Erythroblast (primary cell): ENCODE results near the gene FAM118A.

ENCODE experiments used
- GATA1 ChIP-seq: IDR thresholded peaks from 2 replicates; pipeline ENCODE4 v1.6.1; 2011; ENCODE audit warnings: low read depth, mild to moderate bottlenecking, control low read depth, low read length, moderate library complexity
- POLR2A ChIP-seq: IDR thresholded peaks from 2 replicates; pipeline ENCODE4 v1.6.1; 2011; ENCODE audit warnings: mild to moderate bottlenecking, low read length

DNA sequence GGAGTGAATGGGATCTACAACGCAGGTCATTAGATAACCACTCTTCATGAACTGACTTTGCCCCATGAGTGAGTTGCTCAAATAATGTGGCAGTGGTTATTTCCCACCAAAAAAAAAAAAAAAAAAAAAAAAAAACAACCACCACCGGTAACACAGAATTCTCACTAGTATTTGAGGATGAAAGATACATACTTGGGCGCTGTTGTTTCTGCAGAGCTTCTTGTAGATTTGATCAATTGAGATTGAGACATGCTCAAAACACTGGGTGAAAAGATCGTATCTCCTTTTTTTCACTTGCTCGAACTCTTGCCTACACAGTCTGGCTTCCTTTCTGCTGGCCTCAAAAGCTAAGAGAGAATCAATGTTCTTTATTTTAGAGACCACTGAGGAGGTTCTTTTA, 44.1 kb downstream of the FAM118A start:
- TF ChIP-seq POLR2A: no peak
- TF ChIP-seq GATA1: no peak
